GM10266 (cell line): ENCODE data around the gene UCK1.
"Not testable (repeated sequence)": the region's sequence is repeated elsewhere in the genome, so short reads cannot be mapped to it uniquely, and the experiment has no call there.

Experiments
- DNase-seq: peaks from one replicate; pipeline ENCODE4 v3.0.0; 2012; ENCODE audit errors: extremely low spot score
- TF ChIP-seq, protein P1 (sequence below): IDR thresholded peaks from 2 replicates; pipeline ENCODE4 v1.5.1; 2012; ENCODE audit warnings: mild to moderate bottlenecking, low read depth; ENCODE audit not compliant: control insufficient read depth, insufficient read depth; ENCODE audit errors: missing control alignments

The UCK1 gene

DNA sequence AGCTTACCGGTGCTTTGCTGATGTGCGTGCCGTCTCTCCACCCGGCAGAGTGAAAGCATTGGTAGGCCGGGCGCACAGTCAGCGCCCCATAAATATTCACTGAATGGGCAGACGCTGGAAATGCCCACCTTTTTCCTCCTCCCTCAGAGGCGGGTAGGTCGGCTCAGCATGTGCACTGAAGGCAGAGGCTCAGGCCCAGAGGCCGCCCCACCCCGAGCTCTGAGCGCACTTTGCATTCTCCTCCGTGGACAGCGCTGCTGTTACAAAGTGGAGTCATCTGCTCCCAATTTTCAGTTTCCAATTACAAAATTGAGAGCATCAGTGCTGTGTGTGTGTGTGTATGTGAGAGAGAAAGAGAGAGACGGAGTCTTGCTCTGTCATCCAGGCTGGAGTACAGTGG lies 10.6 kb downstream of the UCK1 start:
- DNase-seq = no peak
- TF ChIP-seq, protein P1, sequence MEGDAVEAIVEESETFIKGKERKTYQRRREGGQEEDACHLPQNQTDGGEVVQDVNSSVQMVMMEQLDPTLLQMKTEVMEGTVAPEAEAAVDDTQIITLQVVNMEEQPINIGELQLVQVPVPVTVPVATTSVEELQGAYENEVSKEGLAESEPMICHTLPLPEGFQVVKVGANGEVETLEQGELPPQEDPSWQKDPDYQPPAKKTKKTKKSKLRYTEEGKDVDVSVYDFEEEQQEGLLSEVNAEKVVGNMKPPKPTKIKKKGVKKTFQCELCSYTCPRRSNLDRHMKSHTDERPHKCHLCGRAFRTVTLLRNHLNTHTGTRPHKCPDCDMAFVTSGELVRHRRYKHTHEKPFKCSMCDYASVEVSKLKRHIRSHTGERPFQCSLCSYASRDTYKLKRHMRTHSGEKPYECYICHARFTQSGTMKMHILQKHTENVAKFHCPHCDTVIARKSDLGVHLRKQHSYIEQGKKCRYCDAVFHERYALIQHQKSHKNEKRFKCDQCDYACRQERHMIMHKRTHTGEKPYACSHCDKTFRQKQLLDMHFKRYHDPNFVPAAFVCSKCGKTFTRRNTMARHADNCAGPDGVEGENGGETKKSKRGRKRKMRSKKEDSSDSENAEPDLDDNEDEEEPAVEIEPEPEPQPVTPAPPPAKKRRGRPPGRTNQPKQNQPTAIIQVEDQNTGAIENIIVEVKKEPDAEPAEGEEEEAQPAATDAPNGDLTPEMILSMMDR = no peak

DNA sequence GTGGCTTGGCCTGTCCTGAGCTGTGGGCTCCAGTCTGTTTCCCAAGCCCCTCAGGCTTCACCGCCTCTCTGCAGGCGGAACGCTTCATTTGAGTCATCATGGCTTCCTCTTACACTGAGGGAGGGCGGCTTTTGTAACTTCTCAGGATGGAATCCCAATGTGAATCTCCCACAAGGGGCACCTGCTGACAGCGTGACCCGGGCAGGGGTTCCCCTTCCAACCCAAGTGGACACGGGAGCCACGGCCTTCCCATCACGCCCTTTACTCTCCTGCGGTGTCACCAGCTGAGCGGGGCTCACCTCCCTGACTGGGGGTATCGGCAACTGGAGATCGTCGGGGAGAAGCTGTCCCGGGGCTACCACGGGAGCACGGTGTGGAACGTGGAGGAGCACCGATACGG lies 12.5 kb downstream of the UCK1 start:
- TF ChIP-seq, protein P1 = no peak
- no peak for DNase-seq

DNA sequence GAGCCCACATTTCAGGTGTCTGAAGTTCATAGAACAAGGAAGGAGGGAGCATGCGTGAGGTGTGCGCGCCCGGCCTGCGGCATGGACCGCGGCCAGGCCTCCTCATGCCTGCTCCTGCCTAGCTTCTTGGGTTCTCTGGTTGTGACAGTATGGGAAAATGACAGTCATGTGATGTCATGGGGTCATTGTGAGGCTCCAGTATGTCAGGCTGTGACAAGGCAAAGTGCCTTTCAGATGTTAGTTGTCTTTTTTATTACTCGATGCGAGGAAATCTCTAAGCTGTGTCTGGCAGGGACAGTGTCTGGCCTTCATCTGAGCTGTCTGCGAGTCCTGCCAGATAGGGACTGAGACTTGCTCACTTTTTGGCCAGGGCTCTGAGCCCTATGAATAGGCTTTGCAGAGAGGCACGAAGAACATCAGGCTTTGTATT lies 13.3 kb downstream of the UCK1 start:
- DNase-seq = no peak
- TF ChIP-seq, protein P1 = no peak

DNA sequence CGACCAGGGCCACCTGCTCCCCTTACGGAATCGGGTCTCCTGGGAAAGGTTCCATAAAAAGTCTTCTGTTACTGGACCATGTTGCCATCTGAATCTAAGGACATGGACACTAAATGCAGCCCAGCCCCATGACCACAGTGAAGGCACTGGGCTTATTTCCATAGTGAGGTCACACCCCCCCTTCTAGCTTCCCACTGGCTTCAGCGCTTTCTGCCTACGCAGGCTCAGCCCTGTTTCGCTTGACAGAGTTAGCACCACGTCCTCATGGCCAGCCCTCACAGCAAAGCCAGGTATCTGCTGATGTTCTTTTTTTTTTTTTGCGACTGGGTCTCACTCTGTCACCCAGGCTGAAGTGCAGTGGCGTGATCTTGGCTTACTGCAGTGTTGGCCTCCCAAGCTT lies 14.1 kb downstream of the UCK1 start:
- no peak for DNase-seq

DNA sequence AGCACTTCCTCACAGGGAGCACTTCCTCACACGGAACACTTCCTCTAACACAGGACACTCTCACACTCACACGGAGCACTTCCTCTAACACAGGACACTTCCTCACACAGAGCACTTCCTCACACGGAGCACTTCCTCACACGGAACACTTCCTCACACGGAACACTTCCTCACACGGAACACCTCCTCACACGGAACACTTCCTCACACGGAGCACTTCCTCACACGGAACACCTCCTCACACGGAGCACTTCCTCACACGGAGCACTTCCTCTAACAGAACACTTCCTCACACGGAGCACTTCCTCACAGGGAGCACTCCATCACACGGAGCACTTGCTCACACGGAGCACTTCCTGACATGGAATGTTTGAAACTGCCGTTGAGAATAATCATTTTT lies 15.0 kb downstream of the UCK1 start:
- TF ChIP-seq, protein P1 = no peak
- DNase-seq = no peak

More for the DNA sequence above, 14.1 kb downstream of the UCK1 start:
- TF ChIP-seq, protein P1 = no peak

DNA sequence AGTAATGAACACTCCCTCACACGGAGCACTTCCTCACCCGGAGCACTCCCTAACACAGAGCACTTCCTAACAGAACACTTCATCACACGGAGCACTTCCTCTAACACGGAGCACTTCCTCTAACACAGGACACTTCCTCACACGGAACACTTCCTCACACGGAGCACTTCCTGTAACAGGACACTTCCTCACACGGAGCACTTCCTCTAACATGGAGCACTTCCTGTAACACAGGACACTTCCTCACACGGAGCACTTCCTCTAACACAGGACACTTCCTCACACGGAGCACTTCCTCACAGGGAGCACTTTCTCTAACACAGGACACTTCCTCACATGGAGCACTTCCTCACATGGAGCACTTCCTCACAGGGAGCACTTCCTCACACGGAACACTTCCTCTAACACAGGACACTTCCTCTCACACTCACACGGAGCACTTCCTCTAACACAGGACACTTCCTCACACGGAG lies 15.5 kb downstream of the UCK1 start:
- DNase-seq = not testable (repeated sequence)

DNA sequence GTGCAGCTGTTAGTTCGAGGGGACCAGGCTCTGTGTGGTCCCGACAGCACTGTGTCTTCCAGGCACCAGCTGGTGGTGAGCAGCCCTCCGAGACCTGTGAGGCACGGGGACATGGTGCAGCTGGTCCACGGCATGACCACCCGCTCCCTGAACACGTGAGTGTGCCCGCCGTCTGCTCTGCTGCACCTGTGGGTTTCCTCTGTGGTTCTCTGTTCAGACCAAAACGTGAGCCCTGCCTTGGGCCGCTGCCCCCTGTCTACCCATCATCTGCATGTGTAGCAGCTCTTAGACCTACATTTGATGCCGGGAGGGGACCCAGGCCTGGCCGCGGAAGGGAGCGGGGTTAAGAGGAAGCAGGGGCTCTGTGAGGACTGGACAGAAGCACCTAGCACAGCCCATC lies 17.9 kb downstream of the UCK1 start:
- TF ChIP-seq, protein P1 = no peak
- DNase-seq = no peak

DNA sequence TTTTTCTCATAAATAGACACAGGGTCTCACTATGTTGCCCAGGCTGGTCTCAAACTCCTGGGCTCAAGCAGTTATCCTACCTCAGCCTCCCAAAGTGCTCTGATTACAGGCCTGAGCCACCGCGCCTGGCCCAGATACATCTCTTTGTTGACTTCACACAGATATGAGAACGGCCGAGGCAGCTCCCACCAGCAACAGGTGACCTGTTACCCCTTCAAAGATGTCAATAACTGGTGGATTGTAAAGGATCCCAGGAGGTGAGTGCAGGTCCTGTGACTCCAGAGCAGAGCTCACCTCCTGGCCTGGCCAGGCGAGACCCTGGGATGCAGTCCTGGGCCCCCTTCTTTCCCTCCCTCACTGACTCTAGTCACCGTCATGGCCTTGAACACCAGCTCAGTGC lies 19.2 kb downstream of the UCK1 start:
- TF ChIP-seq, protein P1 = no peak
- DNase-seq = no peak
